SK-N-SH (cell line): ENCODE data around the gene NRIP2. TPM values are rescaled to one million over a fixed set of nuclear protein-coding genes. Genes with fewer than 3 reads are reported as not detected.

Experiments
- CTCF ChIA-PET: fragments of 300-600, 350-600 bp; formaldehyde crosslinking; extraction: SDS; loops from one replicate; lab custom pipeline; 2021; lab: Yijun Ruan, JAX
- POLR2A ChIA-PET: fragments of 350-600 bp; sonication (Branson Sonifier 250); formaldehyde crosslinking; extraction: SDS; loops from one replicate; lab custom pipeline; 2020; ENCODE audit warnings: antibody characterized with exemption, inconsistent platforms; lab: Yijun Ruan, JAX
- DNase-seq: peaks from one replicate; pipeline ENCODE4 v3.0.0; 2012
- H2AFZ ChIP-seq: fragments of 200-600 bp; sonication (generic); 2 replicates; pipeline ENCODE4 v1.8.1; 2016; ENCODE audit warnings: antibody characterized with exemption, mild to moderate bottlenecking, low read depth
- H3F3A ChIP-seq: fragments of 200-600 bp; sonication (generic); replicated peaks from 2 replicates; pipeline ENCODE3; 2016; ENCODE audit warnings: antibody characterized with exemption, mild to moderate bottlenecking; ENCODE audit not compliant: insufficient read depth
- H3K27ac ChIP-seq, 2 experiments: fragments of 200-500 bp in 1 of 2; fragments of 200-600 bp in 1 of 2; sonication (Bioruptor generic) in 1 of 2; sonication (generic), shearing (Covaris generic) in 1 of 2; 2 replicates each; pipeline versions ENCODE4 v1.5.1 to v1.6.1; 2014 to 2016; ENCODE audit warnings: low read depth in 2 of 2, inconsistent platforms in 1 of 2, low read length in 1 of 2, mild to moderate bottlenecking in 1 of 2, mixed read lengths in 1 of 2
- H3K27me3 ChIP-seq: fragments of 200-600 bp; sonication (generic), shearing (Covaris generic); 2 replicates; pipeline ENCODE4 v1.6.1; 2016; ENCODE audit warnings: mixed run types; ENCODE audit not compliant: insufficient read depth
- H3K36me3 ChIP-seq, 2 experiments: fragments of 200-500 bp in 1 of 2; fragments of 200-600 bp in 1 of 2; sonication (Bioruptor generic) in 1 of 2; sonication (generic) in 1 of 2; replicated peaks in 1 of 2; 2 replicates each; pipeline versions ENCODE3 to v1.5.1; 2014 to 2016; ENCODE audit warnings: low read length in 1 of 2, mild to moderate bottlenecking in 1 of 2; ENCODE audit not compliant: insufficient read depth in 2 of 2, control insufficient read depth in 1 of 2
- H3K4me1 ChIP-seq, 2 experiments: fragments of 200-500 bp in 1 of 2; fragments of 200-600 bp in 1 of 2; sonication (Bioruptor generic) in 1 of 2; sonication (generic), shearing (Covaris generic) in 1 of 2; 2 replicates each; pipeline versions ENCODE4 v1.5.1 to v1.6.1; 2014 to 2016; ENCODE audit warnings: low read depth in 1 of 2, low read length in 1 of 2, mixed run types in 1 of 2; ENCODE audit not compliant: insufficient read depth in 2 of 2, control insufficient read depth in 1 of 2
- H3K4me2 ChIP-seq: fragments of 200-600 bp; sonication (generic), shearing (Covaris generic); 2 replicates; pipeline ENCODE4 v1.6.1; 2017; ENCODE audit warnings: mixed run types
- H3K4me3 ChIP-seq, 2 experiments: fragments of 200-500 bp in 1 of 2; fragments of 200-600 bp in 1 of 2; sonication (Bioruptor generic) in 1 of 2; sonication (generic), shearing (Covaris generic) in 1 of 2; 2 replicates each; pipeline versions ENCODE4 v1.5.1 to v1.8.1; 2014 to 2016; ENCODE audit warnings: low read depth in 2 of 2, inconsistent platforms in 1 of 2, low read length in 1 of 2, mild to moderate bottlenecking in 1 of 2, mixed read lengths in 1 of 2, moderate library complexity in 1 of 2
- H3K79me2 ChIP-seq: fragments of 200-600 bp; sonication (generic); 2 replicates; pipeline ENCODE4 v1.8.1; 2017; ENCODE audit warnings: mild to moderate bottlenecking; ENCODE audit not compliant: insufficient read depth
- H3K9ac ChIP-seq: fragments of 200-600 bp; sonication (generic); 2 replicates; pipeline ENCODE4 v1.6.1; 2017; ENCODE audit warnings: mixed run types
- H3K9me2 ChIP-seq: fragments of 200-600 bp; sonication (generic); 2 replicates; pipeline ENCODE4 v1.6.1; 2017; ENCODE audit warnings: mixed run types
- H3K9me3 ChIP-seq: fragments of 200-600 bp; sonication (generic); 2 replicates; pipeline ENCODE4 v1.6.1; 2017; ENCODE audit warnings: mixed run types, mild to moderate bottlenecking, moderate library complexity
- H4K20me1 ChIP-seq: fragments of 200-600 bp; sonication (generic); 2 replicates; pipeline ENCODE4 v1.6.1; 2017; ENCODE audit warnings: mild to moderate bottlenecking, mixed run types; ENCODE audit not compliant: insufficient read depth
- ELF1 ChIP-seq: IDR thresholded peaks from 2 replicates; pipeline ENCODE4 v1.4.0; 2012
- FOXJ3 ChIP-seq: sonication (generic); formaldehyde crosslinking; IDR thresholded peaks from 2 replicates; pipeline ENCODE4 v1.5.1; 2020; ENCODE audit warnings: mild to moderate bottlenecking, missing genetic modification reagents
- FOXM1 ChIP-seq: IDR thresholded peaks from 2 replicates; pipeline ENCODE4 v1.4.0; 2012; ENCODE audit warnings: low read depth, mild to moderate bottlenecking
- GATA2 ChIP-seq: sonication (generic); formaldehyde crosslinking; IDR thresholded peaks from 2 replicates; pipeline ENCODE4 v1.5.0; 2020; ENCODE audit warnings: mild to moderate bottlenecking, missing genetic modification reagents
- JUND ChIP-seq: IDR thresholded peaks from 2 replicates; pipeline ENCODE4 v1.4.0; 2012
- NFIC ChIP-seq: IDR thresholded peaks from 2 replicates; pipeline ENCODE4 v1.4.0; 2012; ENCODE audit warnings: borderline replicate concordance
- NRF1 ChIP-seq: IDR thresholded peaks from 2 replicates; pipeline ENCODE4 v1.6.1; 2012; ENCODE audit warnings: low read depth, mild to moderate bottlenecking, low read length
- RAD21 ChIP-seq: IDR thresholded peaks from 2 replicates; pipeline ENCODE4 v1.6.1; 2012; ENCODE audit warnings: mild to moderate bottlenecking, low read length
- RCOR1 ChIP-seq: fragments of 150-350 bp; IDR thresholded peaks from 2 replicates; pipeline ENCODE4 v1.6.1; 2017; ENCODE audit warnings: antibody characterized with exemption, low read length
- RXRA ChIP-seq: IDR thresholded peaks from 2 replicates; pipeline ENCODE4 v1.4.0; 2012; ENCODE audit warnings: low read depth, mild to moderate bottlenecking, borderline replicate concordance
- SIN3A ChIP-seq: IDR thresholded peaks from 2 replicates; pipeline ENCODE4 v1.6.1; 2012; ENCODE audit warnings: low read depth, mild to moderate bottlenecking, low read length, moderate library complexity, borderline replicate concordance
- SMC3 ChIP-seq: IDR thresholded peaks from 2 replicates; pipeline ENCODE4 v1.6.1; 2012; ENCODE audit warnings: low read depth, low read length, improper control_type of control experiment
- TAF1 ChIP-seq: IDR thresholded peaks from 2 replicates; pipeline ENCODE4 v1.6.1; 2012; ENCODE audit warnings: low read depth, mild to moderate bottlenecking, low read length, moderate library complexity, borderline replicate concordance
- TEAD4 ChIP-seq: IDR thresholded peaks from 2 replicates; pipeline ENCODE4 v1.4.0; 2012; ENCODE audit warnings: mild to moderate bottlenecking, borderline replicate concordance; ENCODE audit not compliant: insufficient read depth
- YY1 ChIP-seq: IDR thresholded peaks from 2 replicates; pipeline ENCODE4 v1.4.0; 2012; ENCODE audit warnings: low read depth, mild to moderate bottlenecking
- WGBS: methylation state at CpG from one replicate; pipeline ENCODE4 v1.1.6; 2017; ENCODE audit warnings: low lambda C conversion rate; 5-methylcytosine and 5-hydroxymethylcytosine counted together
- polyA plus RNA-seq, 3 experiments: library from polyadenylated mRNA; depleted of rRNA; stranded (reverse); fragments of >200 nt; gene quantifications; 2 replicates each; pipeline ENCODE4 v1.2.3, GENCODE V29; 2012
- TF ChIP-seq, protein P1 (sequence below): IDR thresholded peaks from 2 replicates; pipeline ENCODE4 v1.4.0; 2012; ENCODE audit warnings: low read depth, borderline replicate concordance
- TF ChIP-seq, protein P2 (sequence below): IDR thresholded peaks from 2 replicates; pipeline ENCODE4; 2012
- TF ChIP-seq, protein P3 (sequence below): IDR thresholded peaks from 2 replicates; pipeline ENCODE4 v1.6.1; 2012; ENCODE audit warnings: mild to moderate bottlenecking, low read depth, low read length, moderate library complexity

NRIP2 gene
- polyA plus RNA-seq, 1 of the 3 experiments (the other 2 are of a cell fraction): not detected

DNA sequence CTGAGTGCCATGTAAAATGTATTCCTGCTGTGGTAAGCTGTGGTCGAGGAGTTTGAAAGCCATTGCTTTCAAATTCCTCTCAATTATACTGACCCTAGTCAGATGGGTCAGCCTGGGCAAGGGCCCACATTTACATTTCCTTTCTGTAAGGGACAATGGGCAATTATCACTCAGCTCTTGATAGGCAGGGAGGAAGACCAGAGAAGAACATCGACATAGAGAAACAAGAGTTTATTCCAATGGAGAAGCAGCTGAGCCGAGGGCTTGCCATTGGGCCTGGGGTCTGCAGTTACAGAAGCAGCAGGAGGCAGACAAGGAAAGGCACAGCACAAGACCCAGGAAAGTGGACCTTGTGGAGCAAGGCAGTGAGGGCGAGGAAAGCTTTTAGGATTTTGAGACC is 9.7 kb downstream of the NRIP2 start:
- Histone ChIP-seq H4K20me1 (no peaks in the 10 kb centered on the region), H3K36me3 (peaks cover 14 to 66% of the 10 kb centered on the region in 2 experiments), H3F3A (no peaks in the 10 kb centered on the region), H3K4me3 (no peak overlapping the region), H3K27me3 (no peaks in the 10 kb centered on the region), H3K27ac (no peak overlapping the region), H3K9me2 (no peaks in the 10 kb centered on the region), H2AFZ (no peak overlapping the region), H3K4me2 (no peak overlapping the region), H3K9me3 (no peaks in the 10 kb centered on the region), H3K4me1 (no peaks in the 10 kb centered on the region), H3K79me2 (no peaks in the 10 kb centered on the region), H3K9ac (no peak overlapping the region)
- WGBS: 83% methylated on average over 4 of the region's 4 CpGs
- DNase-seq: no peak
- no peak for TF ChIP-seq RXRA
- no peak for TF ChIP-seq NFIC
- no peak for TF ChIP-seq FOXM1
- TF ChIP-seq RAD21: no peak
- no peak for TF ChIP-seq ELF1
- no peak for TF ChIP-seq SIN3A
- CTCF ChIA-PET: interaction anchor here (1.0 kb wide), 1 partner anchor 85 kb away, joined by 3 read pairs; no protein-coding TSS in a partner anchor
- POLR2A ChIA-PET: no interaction called here

- H3K4me2 ChIP-seq: no peak overlapping the region
- no peaks in the 10 kb centered on the region for H3K27me3 ChIP-seq
- peaks cover 14 to 69% of the 10 kb centered on the region in 2 experiments for H3K36me3 ChIP-seq
- H3K79me2 ChIP-seq: no peaks in the 10 kb centered on the region
- no peaks in the 10 kb centered on the region for H4K20me1 ChIP-seq
- DNase-seq: no peak
- no peak overlapping the region for H2AFZ ChIP-seq
- no peak overlapping the region for H3K9ac ChIP-seq
- ChIA-PET POLR2A (no interaction called here), CTCF (interaction anchor here (1.0 kb wide), 1 partner anchor 84 kb away, joined by 3 read pairs; no protein-coding TSS in a partner anchor)
- H3K9me3 ChIP-seq: no peaks in the 10 kb centered on the region
- no peaks in the 10 kb centered on the region for H3K9me2 ChIP-seq
- no peak overlapping the region for H3K27ac ChIP-seq
- H3K4me3 ChIP-seq: no peak overlapping the region
- H3K4me1 ChIP-seq: no peaks in the 10 kb centered on the region
- TF ChIP-seq, protein P1, sequence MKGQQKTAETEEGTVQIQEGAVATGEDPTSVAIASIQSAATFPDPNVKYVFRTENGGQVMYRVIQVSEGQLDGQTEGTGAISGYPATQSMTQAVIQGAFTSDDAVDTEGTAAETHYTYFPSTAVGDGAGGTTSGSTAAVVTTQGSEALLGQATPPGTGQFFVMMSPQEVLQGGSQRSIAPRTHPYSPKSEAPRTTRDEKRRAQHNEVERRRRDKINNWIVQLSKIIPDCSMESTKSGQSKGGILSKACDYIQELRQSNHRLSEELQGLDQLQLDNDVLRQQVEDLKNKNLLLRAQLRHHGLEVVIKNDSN: no peak
- TF ChIP-seq YY1 (no peak), SMC3 (no peak), FOXM1 (no peak), ELF1 (no peak), TEAD4 (no peak), FOXJ3 (CRISPR knock-in tag) (no peak), JUND (no peak), NRF1 (no peak), RCOR1 (no peak), RXRA (no peak), GATA2 (no peak), TAF1 (no peak)
- TF ChIP-seq, protein P2, sequence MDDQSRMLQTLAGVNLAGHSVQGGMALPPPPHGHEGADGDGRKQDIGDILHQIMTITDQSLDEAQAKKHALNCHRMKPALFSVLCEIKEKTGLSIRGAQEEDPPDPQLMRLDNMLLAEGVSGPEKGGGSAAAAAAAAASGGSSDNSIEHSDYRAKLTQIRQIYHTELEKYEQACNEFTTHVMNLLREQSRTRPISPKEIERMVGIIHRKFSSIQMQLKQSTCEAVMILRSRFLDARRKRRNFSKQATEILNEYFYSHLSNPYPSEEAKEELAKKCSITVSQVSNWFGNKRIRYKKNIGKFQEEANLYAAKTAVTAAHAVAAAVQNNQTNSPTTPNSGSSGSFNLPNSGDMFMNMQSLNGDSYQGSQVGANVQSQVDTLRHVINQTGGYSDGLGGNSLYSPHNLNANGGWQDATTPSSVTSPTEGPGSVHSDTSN: no peak
- TF ChIP-seq, protein P3, sequence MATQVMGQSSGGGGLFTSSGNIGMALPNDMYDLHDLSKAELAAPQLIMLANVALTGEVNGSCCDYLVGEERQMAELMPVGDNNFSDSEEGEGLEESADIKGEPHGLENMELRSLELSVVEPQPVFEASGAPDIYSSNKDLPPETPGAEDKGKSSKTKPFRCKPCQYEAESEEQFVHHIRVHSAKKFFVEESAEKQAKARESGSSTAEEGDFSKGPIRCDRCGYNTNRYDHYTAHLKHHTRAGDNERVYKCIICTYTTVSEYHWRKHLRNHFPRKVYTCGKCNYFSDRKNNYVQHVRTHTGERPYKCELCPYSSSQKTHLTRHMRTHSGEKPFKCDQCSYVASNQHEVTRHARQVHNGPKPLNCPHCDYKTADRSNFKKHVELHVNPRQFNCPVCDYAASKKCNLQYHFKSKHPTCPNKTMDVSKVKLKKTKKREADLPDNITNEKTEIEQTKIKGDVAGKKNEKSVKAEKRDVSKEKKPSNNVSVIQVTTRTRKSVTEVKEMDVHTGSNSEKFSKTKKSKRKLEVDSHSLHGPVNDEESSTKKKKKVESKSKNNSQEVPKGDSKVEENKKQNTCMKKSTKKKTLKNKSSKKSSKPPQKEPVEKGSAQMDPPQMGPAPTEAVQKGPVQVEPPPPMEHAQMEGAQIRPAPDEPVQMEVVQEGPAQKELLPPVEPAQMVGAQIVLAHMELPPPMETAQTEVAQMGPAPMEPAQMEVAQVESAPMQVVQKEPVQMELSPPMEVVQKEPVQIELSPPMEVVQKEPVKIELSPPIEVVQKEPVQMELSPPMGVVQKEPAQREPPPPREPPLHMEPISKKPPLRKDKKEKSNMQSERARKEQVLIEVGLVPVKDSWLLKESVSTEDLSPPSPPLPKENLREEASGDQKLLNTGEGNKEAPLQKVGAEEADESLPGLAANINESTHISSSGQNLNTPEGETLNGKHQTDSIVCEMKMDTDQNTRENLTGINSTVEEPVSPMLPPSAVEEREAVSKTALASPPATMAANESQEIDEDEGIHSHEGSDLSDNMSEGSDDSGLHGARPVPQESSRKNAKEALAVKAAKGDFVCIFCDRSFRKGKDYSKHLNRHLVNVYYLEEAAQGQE: no peak
- WGBS: 84% methylated on average over 6 of the region's 6 CpGs
- no peaks in the 10 kb centered on the region for H3F3A ChIP-seq
Measured at GRCh38 chr12:2824541-2824940, 10.3 kb downstream of the NRIP2 start.
